SK-N-SH treated with all-trans-retinoic acid at 6 μM for 48 hours (cell line): Measurements from ENCODE around the gene TMPRSS12.

Source experiments
- ARNTL ChIP-seq: fragments of 450-650 bp; formaldehyde crosslinking; IDR thresholded peaks from 2 replicates; pipeline ENCODE4 v1.5.0; 2020; ENCODE audit warnings: low read depth, mild to moderate bottlenecking, moderate library complexity, borderline replicate concordance
- CREB5 ChIP-seq: fragments of 250-450 bp; sonication (Bioruptor Pico); IDR thresholded peaks from 2 replicates; pipeline ENCODE4 v1.5.1; 2020; ENCODE audit warnings: low read depth, mild to moderate bottlenecking, moderate library complexity
- ISL1 ChIP-seq: fragments of 250-450 bp; sonication (Bioruptor Pico); IDR thresholded peaks from 2 replicates; pipeline ENCODE4 v2.1.2; 2022; ENCODE audit warnings: mild to moderate bottlenecking, moderate library complexity
- RARB ChIP-seq: fragments of 250-450 bp; sonication (Bioruptor Pico); IDR thresholded peaks from 2 replicates; pipeline ENCODE4 v1.8.0; 2021; ENCODE audit warnings: mild to moderate bottlenecking, moderate library complexity
- ZC3H10 ChIP-seq: fragments of 250-450 bp; sonication (Bioruptor Pico); IDR thresholded peaks from 2 replicates; pipeline ENCODE4 v1.5.1; 2021; ENCODE audit warnings: mild to moderate bottlenecking, moderate library complexity
- ZNF8 ChIP-seq: fragments of 450-650 bp; formaldehyde crosslinking; IDR thresholded peaks from 2 replicates; pipeline ENCODE4 v1.5.0; 2020; ENCODE audit warnings: mild to moderate bottlenecking, moderate library complexity

DNA sequence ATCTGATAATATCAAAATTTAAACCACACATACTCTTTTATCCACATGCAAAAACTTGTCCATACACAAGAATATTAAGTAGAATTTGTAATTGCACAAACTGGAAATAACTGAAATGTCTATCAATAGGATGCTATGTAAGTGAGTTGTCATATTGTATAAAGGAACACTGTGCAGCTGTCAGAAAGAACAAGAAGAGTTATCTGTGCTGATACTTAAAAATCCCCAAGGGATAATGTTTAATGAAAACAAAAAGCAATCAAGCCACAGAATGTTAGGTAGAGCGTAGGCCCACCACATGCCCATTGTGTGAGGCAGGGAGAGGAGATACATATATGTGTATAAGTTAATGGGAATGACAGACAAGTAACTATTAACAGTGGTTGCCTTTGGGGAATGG lies 83.7 kb downstream of the TMPRSS12 start:
- no peak for TF ChIP-seq ZNF8
- no peak for TF ChIP-seq ISL1 (CRISPR knock-in tag)
- no peak for TF ChIP-seq RARB (CRISPR knock-in tag)
- no peak for TF ChIP-seq ARNTL (CRISPR knock-in tag)
- TF ChIP-seq CREB5 (CRISPR knock-in tag): no peak
- no peak for TF ChIP-seq ZC3H10
